Natural killer cell (primary cell): ENCODE data around the gene CCNQ. TPM values are rescaled to one million over a fixed set of nuclear protein-coding genes. Genes with fewer than 3 reads are reported as not detected.

Source experiments
- ATAC-seq, 3 donors: fragments of 150-1000 bp in 2 of 3; fragments of 200-7000 bp in 1 of 3; cut with Tn5 transposase; 1 replicate in 1 of 3; 2 replicates in 2 of 3; pipeline ENCODE4 v1.10.0; 2021; ENCODE audit warnings: mild to moderate bottlenecking in 2 of 3, moderate library complexity in 2 of 3
- DNase-seq, 2 donors: peaks; one replicate each; pipeline versions ENCODE4 v3.0.0 to v3.0.0-alpha.2; 2013 to 2021; ENCODE audit warnings: mixed read lengths in 1 of 2
- H3K27ac ChIP-seq: one replicate; pipeline ENCODE4 v1.5.1; 2013; ENCODE audit warnings: mild to moderate bottlenecking, low read length
- H3K27me3 ChIP-seq: one replicate; pipeline ENCODE4 v1.6.1; 2013; ENCODE audit warnings: low read length; ENCODE audit not compliant: control insufficient read depth, insufficient read depth
- H3K36me3 ChIP-seq: one replicate; pipeline ENCODE4 v1.6.1; 2013; ENCODE audit warnings: low read length; ENCODE audit not compliant: control insufficient read depth, insufficient read depth
- H3K4me1 ChIP-seq: one replicate; pipeline ENCODE4 v1.6.1; 2013; ENCODE audit warnings: low read length; ENCODE audit not compliant: control insufficient read depth, insufficient read depth
- H3K4me3 ChIP-seq: one replicate; pipeline ENCODE4 v1.5.1; 2013; ENCODE audit warnings: low read length
- H3K9me3 ChIP-seq: one replicate; pipeline ENCODE4 v1.6.1; 2013; ENCODE audit warnings: low read length; ENCODE audit not compliant: control insufficient read depth, insufficient read depth
- H3K27ac Mint-ChIP-seq, 2 donors: one replicate each; pipeline ENCODE4 v1.8.0; 2022; ENCODE audit warnings: mild to moderate bottlenecking in 2 of 2, mixed read lengths in 2 of 2, moderate library complexity in 1 of 2
- H3K27me3 Mint-ChIP-seq, 2 donors: one replicate each; pipeline ENCODE4 v1.8.0; 2022; ENCODE audit warnings: low read depth in 2 of 2, mixed read lengths in 2 of 2
- H3K36me3 Mint-ChIP-seq: one replicate; pipeline ENCODE4 v1.8.0; 2022; ENCODE audit warnings: mixed read lengths
- H3K4me1 Mint-ChIP-seq, 2 donors: one replicate each; pipeline ENCODE4 v1.8.0; 2022; ENCODE audit warnings: mixed read lengths in 2 of 2
- H3K4me3 Mint-ChIP-seq: one replicate; pipeline ENCODE4 v1.8.0; 2022; ENCODE audit warnings: mild to moderate bottlenecking, moderate library complexity, mixed read lengths
- H3K9me3 Mint-ChIP-seq, 2 donors: one replicate each; pipeline ENCODE4 v1.8.0; 2022; ENCODE audit warnings: mixed read lengths in 2 of 2
- CTCF ChIP-seq: fragments of 200-600 bp; IDR thresholded peaks from one replicate; pipeline ENCODE4 v1.8.0; 2022; ENCODE audit warnings: antibody characterized with exemption
- WGBS: methylation state at CpG from one replicate; pipeline ENCODE4 v1.1.7; 2013; ENCODE audit warnings: missing lambda C conversion rate; ENCODE audit not compliant: insufficient coverage; 5-methylcytosine and 5-hydroxymethylcytosine counted together
- intact Hi-C: fragments of 100-400 bp; cut with micrococcal nuclease; formaldehyde crosslinking; loops from one replicate; pipeline ENCODE4 v1.14.2; 2022
- total RNA-seq, 4 donors: library from RNA; stranded (reverse); fragments of 120-200 nt in 1 of 4; gene quantifications; one replicate each; pipeline versions ENCODE4 v1.2.3 to v1.2.4, GENCODE V29; 2013 to 2022

The CCNQ gene
- total RNA-seq, 3 donors from 2014 or later (not counting 1 experiment from before 2014, with no cell fraction given), result 9.0 to 17.2 (median 12.5) TPM

- ATAC-seq, result no peak
- WGBS, result 98% methylated on average over 25 of the region's 29 CpGs
- DNase-seq, result no peak
- Histone ChIP-seq H3K27me3 (no peaks in the 10 kb centered on the region), H3K36me3 (peaks cover 35% of the 10 kb centered on the region), H3K4me3 (no peak overlapping the region), H3K4me1 (peaks cover 5% of the 10 kb centered on the region), H3K9me3 (no peaks in the 10 kb centered on the region), H3K27ac (no peak overlapping the region)
- peaks cover 0 to 4% of the 10 kb centered on the region in 2 donors for H3K4me1 Mint-ChIP-seq
- TF ChIP-seq CTCF, result no peak
- no peak overlapping the region for H3K27ac Mint-ChIP-seq
- H3K9me3 Mint-ChIP-seq, result no peaks in the 10 kb centered on the region
- no peak overlapping the region for H3K4me3 Mint-ChIP-seq
- no peaks in the 10 kb centered on the region for H3K27me3 Mint-ChIP-seq
- H3K36me3 Mint-ChIP-seq, result no peaks in the 10 kb centered on the region
- intact Hi-C loops, result no loop called here
Measured at GRCh38 chrX:153588782-153589446, 10.0 kb downstream of the CCNQ start.

GRCh38 chrX:153588021-153588781 lies 10.7 kb downstream of the CCNQ start:
- 97% methylated on average over 15 of the region's 18 CpGs for WGBS
- intact Hi-C loops, result no loop called here
- Histone ChIP-seq H3K9me3 (no peaks in the 10 kb centered on the region), H3K27ac (no peak overlapping the region), H3K27me3 (no peaks in the 10 kb centered on the region), H3K4me1 (peaks cover 5% of the 10 kb centered on the region), H3K4me3 (no peak overlapping the region), H3K36me3 (peaks cover 30% of the 10 kb centered on the region)
- H3K4me1 Mint-ChIP-seq, result peaks cover 0 to 8% of the 10 kb centered on the region in 2 donors
- ATAC-seq, result no peak
- no peak overlapping the region for H3K4me3 Mint-ChIP-seq
- TF ChIP-seq CTCF, result no peak
- H3K9me3 Mint-ChIP-seq, result no peaks in the 10 kb centered on the region
- no peak for DNase-seq
- no peaks in the 10 kb centered on the region for H3K27me3 Mint-ChIP-seq
- no peak overlapping the region for H3K27ac Mint-ChIP-seq
- no peaks in the 10 kb centered on the region for H3K36me3 Mint-ChIP-seq

- H3K27ac ChIP-seq, result no peak overlapping the region
- intact Hi-C loops, result no loop called here
Measured at GRCh38 chrX:153587342-153587741, 11.6 kb downstream of the CCNQ start.

More at GRCh38 chrX:153587342-153587741, 11.6 kb downstream of the CCNQ start:
- H3K36me3 Mint-ChIP-seq, result no peaks in the 10 kb centered on the region
- peaks cover 5 to 14% of the 10 kb centered on the region in 2 donors for H3K4me1 Mint-ChIP-seq
- Histone ChIP-seq H3K4me1 (peaks cover 9% of the 10 kb centered on the region), H3K9me3 (no peaks in the 10 kb centered on the region), H3K4me3 (no peak overlapping the region), H3K36me3 (peaks cover 30% of the 10 kb centered on the region), H3K27me3 (no peaks in the 10 kb centered on the region)
- H3K27ac Mint-ChIP-seq, result no peak overlapping the region
- no peak for DNase-seq
- WGBS, result 98% methylated on average over 10 of the region's 10 CpGs
- ATAC-seq, result no peak
- no peak for TF ChIP-seq CTCF
- H3K4me3 Mint-ChIP-seq, result no peak overlapping the region
- no peaks in the 10 kb centered on the region for H3K9me3 Mint-ChIP-seq
- no peaks in the 10 kb centered on the region for H3K27me3 Mint-ChIP-seq
